GM21515 (cell line): ENCODE results near the gene PHF3.
A peak's percentile ranks its signal among the peaks of the same experiment; 100 is the strongest.

Experiments
- ATAC-seq: cut with Tn5 transposase; IDR thresholded peaks from one replicate; pipeline ENCODE4 v1.9.1; 2021; ENCODE audit not compliant: unreplicated experiment

PHF3 gene

DNA sequence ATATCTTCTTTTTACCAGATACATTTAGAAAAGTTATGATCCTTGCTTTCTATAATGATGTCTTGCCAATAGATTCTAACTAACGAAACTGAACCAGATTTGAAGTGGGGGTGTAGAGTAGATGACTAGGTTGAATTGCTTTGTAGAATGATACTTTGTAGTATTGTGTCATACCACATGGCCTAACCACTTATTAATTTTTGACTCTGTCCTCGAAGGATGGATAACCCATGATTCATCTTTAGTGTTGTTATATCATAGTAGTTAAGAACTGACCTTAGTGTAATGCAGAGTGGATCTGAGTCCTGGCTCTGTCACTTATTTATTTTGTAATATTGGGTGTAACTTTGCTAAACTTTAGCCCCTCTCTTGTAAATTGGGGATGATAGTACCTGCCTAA lies 4.5 kb downstream of the PHF3 start:
- no peak for ATAC-seq

DNA sequence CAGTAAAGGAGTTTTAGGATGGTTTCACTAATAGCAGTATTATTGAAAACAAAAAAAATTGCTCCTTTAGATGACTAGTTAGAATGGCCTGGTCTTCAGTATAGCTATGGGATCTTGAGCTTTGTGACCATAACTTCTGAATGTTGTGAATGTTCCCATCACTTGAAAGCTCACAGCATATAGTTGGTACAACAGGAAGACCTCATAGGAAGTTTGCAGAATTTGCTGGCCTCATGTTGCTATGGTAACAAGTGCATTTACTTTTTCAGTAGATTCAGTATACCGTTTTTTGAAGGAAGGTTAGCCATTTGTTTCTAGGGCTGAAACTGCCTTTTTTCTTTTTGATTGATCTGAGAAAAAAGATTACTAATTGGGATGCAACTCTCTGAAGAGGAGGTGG lies 8.3 kb downstream of the PHF3 start:
- ATAC-seq, result no peak

DNA sequence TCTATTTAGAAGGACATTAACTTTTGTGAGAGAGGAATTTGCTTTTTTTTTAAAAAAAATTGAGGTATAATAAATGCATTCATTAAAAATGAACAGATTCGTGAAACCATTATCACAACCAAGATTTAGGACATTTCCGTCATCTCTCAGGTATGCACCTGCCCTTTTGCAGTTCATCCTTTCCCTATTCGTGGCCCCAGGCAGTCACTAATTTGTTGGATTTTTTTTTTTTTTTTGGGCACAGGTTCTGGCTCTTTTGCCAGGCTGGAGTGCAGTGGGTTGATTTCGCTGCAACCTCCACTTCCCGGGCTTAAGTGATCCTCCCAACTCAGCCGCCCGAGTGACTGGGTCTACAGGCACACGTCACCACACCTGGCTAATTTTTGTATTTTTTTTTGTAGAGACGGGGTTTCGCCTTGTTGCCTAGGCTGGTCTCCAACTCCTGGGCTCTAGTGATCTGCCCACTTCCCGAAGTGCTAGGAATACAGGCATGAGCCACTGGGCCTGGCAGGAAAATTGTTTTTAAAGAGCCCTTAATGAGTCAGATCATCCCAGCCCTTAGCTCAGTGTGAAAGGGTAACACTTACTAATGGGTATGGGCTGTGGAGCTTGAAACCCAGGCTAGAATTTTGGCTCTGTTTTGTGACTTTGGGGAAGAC lies 9.2 kb downstream of the PHF3 start:
- ATAC-seq, result no peak

DNA sequence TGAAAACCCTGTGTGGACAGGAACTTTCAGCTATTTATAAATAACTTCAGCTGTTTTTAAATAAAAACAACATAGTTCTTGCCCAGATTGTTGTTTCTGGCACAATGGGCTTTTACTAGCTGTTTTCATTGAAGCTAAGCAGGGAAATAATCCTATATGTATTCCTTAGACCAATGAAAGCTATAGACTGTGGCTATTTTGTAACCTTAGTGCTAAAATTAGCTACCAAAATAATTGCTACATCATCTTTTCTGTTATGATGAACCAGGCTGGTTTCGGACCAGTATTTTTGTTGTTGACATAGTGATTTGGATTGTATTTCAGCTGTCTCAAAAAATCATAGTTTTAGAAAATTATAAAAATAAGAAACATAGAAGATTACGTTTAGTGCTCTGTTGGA lies 13.7 kb downstream of the PHF3 start:
- ATAC-seq, result no peak

DNA sequence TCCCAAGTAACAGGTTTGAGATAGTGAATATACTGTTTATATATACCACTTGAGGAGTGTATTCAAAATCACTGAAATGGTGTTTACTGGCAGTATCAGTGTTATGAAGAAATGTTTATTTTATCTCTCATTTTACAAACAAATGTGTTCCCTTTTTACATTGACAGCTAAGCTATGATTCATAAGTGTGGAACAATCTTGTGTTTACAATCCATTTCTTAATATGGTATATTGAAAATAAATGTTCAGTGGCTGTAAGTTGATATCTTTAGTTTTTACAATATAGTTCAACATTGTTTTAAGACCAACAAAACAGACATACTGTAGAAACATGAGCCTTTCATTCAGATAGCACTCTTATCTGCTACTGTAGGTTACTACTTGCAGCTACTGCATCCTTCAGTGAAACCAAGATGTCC lies 14.3 kb downstream of the PHF3 start:
- ATAC-seq, result no peak

DNA sequence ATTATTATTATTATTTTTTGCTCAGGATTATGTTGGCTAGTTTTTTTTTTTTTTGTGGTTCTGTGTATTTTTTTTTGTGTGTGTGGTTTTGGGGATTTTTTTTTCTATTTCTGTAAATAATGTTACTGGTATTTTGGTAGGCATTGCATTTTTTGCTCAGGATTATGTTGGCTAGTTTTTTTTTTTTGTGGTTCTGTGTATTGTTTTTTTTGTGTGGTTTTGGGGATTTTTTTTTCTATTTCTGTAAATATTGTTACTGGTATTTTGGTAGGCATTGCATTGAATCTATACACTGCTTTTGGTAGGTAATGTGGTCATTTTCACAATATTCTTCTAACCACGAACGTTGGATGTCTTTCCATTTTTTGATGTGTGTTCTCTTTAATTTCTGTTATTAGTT lies 17.4 kb downstream of the PHF3 start:
- ATAC-seq, result no peak

DNA sequence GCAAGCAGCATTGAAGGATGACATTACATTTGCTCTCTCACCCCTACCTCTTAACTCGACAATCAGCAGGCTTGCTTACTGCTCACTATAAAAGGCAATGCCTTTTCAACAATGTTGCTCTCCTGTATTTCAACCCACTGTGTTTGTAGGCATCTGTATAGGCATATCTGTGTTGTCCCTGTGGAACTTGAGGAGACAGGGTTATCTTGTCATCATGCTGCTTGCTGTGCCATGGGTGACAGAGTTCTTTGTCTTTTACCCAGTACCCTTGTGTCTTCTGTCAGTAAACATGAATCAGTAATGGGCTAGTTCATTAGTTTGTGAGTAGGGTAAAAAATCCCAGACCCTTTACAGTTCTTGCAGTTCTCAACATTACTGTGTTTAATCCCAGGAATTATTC lies 25.2 kb downstream of the PHF3 start:
- ATAC-seq, result no peak

DNA sequence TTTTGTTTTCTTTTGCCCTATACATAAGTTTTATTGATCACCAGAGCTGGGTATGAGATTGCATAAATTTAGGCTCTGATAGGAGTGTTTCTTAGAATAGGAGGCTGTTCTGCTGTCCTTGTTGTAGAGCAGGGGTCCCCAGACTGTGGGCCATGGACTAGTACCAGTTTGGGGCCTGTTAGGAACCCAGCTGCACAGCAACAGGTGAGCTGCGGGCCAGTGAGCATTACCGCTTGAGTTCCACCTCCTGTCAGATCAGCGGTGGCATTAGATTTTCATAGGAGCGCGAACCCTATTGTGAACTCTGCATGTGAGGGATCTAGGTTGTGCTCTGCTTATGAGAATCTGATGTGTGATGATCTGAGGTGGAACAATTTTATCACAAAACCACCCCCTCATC lies 26.2 kb downstream of the PHF3 start:
- ATAC-seq, result no peak

DNA sequence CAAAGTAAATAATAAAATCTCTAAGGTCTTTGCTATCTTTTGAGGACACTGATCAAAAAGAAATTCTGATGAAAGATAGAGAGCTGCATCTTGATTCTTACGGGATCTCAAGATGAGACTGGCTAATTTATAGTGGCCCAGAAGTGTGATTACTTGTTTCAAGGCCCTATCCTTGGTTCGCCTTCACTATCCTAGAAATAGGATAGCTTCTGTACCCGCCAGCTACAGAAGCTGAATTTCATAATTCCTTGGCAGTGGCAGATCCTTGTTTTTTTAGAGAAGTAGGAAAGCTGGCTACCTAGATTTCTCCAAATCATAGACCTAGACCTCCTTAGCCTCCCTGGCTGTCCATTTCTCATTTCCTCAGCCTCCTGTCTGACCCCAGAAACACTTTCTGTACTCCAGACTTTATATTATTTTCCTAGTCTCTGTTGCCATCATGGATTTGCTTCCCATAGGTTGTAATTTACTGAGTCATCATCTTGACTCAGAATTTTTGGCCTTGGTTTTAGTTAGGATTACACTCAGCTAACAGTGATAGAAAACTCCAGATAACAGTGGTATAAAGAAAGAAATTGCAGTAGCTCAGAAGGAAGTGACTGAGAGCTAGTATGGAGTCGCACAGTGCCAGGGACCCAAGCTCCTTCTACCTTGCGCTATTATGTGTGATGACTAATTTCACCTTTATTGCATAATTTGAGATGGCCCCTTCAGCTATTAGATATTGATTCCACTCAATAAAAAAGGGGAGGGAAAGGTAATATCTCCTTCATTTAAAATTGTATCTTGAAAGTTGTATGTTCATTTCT lies 27.7 kb downstream of the PHF3 start:
- no peak for ATAC-seq

DNA sequence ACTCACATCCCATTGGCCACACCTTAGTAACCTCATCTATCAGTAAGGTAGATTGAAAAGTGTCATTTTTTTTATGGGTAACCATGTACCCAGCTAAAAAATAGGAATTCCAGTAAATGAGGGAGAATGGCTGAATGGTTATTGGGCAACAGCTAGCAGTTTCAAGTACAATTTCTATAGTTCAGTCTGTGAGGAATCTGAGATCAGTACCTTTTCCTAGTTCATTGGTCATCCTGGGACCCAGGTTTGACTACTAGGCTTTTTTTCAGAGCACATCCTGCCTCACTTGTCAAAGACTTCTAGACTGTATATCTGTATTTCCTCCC lies 28.3 kb downstream of the PHF3 start:
- no peak for ATAC-seq

DNA sequence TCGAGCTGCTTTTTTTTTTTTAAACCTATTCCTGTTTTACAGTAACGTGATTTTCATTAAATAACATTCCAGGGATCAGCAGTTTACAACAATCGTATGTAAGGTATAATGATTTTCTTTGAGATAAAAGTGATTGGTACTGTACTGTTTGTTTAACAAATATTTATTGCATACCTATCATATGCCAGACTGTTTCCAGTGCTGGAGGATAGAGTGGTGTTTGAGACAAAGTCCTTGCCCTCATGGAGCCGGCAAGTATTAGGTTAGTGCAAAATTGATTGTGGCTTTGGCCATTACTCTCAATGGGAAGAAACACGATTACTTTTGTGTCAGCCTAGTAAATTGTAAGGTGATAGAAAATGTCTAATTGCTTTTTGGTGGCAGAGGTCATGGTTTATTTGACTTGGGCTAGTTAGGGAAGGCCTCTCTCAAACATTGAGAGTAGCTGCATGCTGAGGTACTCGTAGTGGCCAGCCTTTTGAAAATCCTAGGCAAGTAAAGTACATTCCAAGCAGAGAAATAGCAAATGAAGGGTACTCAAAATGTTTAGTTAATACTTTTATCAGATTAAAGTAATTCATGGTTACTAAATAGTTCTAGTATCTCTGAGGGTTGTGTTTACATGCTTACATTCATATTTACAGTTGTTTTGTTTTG lies 35.6 kb downstream of the PHF3 start:
- ATAC-seq, result no peak

DNA sequence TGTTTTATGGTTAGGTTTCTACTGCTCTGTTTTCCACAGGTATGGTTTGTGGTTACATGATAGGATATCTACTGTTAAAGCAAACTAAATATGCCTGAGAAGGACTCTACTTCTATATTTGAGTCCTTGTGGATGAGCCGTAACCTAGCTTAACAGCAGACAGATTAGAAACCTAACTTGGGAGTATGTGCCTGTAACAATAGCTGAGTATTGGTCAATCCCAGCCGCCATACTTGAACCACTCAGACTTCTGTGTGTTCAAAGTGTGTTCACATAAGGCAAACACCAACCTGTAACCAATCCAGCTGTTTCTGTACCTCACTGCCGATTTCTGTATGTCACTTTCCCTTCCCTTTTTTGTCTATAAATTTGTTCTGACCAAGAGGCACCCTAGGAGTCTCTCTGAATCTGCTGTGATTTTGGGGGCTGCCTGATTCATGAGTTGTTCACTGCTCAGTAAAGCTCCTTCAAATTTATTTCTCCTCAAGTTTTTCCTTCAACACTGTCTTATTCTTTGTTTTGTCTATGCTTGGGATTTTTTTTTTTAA lies 37.1 kb downstream of the PHF3 start:
- ATAC-seq, result no peak

DNA sequence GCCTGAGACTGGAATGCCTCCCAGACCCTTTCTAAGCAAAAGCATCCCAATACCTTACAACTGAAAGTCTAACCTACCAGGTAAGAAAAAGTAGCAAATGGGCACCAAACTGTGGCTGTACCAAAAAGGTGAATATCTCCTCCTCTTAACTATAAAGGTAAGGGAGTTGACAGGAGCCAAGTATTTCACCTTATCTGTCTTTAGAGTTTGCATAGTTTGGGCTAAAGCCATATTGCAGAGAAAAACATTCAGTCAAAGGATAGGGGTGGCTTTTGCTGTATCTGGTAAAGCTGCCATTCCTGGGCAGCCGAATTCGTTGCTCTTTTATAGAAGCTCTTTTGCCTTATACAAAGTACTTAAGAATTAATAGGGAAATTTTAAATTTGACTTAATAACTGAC lies 38.1 kb downstream of the PHF3 start:
- no peak for ATAC-seq

DNA sequence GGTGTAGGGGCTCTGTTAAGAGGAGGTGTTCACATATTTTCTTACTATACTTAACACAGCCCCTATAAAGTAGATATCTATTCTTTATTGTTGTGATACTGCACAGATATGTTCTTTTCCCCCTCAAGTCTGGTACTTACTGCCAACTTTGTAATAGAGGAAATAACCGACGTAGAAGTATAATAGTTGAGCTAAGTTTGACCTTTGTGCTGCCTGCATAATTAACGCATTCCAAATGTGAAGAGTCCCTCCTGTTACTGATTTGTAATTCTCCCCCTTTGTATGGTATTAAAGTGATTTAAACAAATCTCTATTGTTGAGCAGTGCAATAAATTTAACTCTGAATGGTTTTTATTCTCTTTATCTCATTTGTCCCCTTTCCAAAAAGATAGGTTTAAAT lies 39.0 kb downstream of the PHF3 start:
- no peak for ATAC-seq

DNA sequence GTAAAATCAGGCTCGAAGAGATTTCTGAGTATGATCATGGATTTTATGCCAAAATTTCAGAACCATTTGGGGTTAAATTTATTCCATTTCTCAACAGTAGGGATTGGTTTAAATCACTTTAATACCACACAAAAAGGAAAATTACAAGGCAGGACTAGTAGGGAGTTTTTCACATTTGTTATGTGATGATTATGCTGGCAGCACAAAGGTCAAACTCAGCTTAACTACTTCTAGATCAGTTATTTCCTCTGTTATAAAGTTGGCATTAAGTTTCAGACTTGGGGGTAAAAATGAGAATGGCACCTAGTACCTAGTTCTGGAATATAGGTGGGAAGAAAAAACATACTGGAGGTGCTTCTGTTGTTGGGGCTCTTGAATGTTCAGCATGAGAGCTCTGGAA lies 39.5 kb downstream of the PHF3 start:
- ATAC-seq, result no peak

DNA sequence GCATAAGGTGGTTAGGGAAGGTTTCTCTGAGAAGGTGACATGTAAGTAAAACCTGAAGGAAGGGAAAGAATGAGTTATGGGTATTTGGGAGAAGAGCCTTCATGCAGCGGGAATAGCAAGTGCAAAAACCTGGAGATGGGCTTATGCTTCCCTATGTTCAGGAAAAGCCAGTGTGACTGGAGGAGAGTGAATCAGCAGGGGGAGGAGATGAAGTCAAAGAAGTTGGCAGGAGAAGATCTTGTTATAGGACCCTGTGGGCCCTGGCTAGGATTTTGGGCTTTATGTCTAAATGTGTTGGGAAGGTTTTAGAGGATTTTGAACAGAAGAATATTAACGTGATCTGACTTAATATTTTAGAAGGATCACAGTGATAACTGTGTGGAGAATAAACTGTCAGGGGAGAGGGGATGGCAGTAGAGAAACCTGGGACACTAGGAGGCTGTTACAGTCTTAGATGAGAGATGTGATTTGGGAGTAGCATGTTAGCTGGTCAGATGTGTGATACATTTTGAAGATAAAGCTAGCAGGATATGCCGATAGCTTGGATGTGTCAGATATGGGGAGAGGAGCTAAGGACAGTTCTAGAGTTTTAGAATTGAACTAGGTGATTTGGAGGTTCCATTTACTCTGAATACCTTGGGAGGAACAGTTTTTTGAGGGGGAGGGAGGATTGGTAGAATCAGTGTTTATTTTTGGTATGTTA lies 41.0 kb downstream of the PHF3 start:
- ATAC-seq, result no peak

DNA sequence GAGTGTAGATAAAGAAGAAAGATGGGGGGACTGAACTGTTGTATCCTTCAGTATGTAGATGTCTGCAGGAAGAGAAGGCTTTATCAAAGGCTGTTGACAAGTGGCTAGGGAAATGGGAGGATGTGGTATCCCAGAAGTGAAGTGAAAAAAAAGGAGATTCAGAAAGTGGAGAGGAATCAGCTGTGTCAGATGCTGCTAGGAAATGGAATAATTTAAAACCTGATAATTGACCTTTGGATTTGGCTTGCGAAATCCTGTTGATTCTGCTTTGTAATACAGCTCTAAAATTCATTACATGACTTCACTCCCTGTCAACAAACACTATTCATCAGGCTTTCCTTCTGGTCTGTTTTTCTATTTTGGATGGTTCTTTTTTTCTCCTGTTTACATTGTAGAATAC lies 41.7 kb downstream of the PHF3 start:
- no peak for ATAC-seq

DNA sequence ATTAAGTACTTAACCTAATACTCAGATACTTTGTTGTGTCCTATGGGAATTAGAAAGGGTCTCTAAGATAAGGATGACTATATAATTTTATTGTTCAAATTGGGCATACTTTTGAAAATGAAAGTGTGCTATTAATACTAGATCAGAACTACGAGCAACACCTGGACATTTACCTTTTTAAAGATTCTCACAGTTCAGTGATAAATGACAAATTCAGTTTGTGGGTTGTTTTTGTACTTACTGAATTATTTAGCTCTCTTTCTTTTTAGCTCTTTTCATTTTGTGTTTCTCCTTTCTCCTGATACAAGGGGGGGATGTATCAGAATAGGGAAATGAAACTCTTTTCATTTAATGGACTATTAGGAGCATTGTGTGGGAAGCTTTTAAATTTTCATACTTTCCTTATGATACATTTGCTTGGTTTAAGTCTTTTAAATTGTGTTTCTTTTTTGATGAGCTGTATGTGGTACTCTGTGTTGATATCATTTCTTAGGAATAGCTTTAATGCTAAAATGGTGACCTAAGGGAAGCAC lies 47.5 kb downstream of the PHF3 start:
- no peak for ATAC-seq

DNA sequence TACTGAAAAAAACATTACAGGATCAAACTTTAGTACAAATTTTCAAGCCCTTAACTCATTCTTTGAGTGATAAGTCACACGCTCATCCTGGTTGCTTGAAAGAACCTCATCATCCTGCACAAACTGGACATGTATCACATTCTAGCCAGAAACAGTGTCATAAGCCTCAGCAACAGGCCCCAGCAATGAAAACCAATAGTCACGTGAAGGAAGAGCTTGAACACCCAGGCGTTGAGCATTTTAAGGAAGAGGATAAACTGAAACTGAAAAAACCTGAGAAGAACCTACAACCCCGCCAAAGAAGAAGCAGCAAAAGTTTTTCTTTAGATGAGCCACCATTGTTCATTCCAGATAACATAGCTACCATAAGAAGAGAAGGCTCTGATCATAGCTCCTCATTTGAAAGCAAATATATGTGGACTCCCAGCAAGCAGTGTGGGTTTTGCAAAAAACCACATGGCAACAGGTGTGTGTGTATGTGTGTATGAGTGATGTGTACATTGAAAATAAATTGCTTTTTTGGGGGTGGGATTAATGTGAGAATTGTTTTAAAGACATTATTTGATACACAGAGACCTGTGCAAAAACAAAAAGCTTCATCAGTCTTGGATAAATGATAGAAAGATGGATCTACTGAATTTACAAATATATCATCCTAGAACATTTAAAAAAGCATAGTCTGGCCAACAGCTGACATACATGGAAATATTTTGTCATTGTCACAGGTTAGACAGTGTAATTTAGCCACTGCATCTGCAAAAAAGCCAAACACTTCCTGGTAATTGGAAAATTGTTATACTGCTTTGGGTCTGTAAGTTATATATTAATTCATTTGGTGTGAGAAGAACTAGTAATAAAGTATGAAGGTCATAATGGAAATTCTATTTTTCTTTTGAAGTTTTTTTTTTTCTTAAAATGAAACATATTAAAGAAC lies 50.1 kb downstream of the PHF3 start:
- ATAC-seq, result peak; percentile 84

DNA sequence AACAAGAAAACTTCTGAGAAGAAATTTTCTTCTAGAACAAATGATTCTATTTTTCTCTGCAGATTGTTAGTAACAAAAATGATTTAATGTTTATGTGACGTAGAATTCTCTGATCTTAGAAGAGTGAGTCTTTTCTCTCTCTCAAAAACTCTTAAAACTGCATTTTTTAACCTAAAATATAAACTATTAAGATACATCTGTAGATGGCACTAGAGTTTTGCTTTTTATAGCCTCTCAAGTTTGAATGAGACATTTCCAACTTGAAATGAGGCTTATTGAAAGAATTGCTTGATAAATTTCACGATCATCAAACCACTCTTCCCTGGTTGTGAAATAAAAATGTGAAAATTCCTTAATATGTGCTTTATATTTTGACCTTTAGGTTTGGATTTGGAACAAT lies 53.8 kb downstream of the PHF3 start:
- ATAC-seq, result no peak
